ENCODE data around the gene SCAMP3.
A peak's percentile ranks its signal among the peaks of the same experiment; 100 is the strongest.

Gene SCAMP3

DNA sequence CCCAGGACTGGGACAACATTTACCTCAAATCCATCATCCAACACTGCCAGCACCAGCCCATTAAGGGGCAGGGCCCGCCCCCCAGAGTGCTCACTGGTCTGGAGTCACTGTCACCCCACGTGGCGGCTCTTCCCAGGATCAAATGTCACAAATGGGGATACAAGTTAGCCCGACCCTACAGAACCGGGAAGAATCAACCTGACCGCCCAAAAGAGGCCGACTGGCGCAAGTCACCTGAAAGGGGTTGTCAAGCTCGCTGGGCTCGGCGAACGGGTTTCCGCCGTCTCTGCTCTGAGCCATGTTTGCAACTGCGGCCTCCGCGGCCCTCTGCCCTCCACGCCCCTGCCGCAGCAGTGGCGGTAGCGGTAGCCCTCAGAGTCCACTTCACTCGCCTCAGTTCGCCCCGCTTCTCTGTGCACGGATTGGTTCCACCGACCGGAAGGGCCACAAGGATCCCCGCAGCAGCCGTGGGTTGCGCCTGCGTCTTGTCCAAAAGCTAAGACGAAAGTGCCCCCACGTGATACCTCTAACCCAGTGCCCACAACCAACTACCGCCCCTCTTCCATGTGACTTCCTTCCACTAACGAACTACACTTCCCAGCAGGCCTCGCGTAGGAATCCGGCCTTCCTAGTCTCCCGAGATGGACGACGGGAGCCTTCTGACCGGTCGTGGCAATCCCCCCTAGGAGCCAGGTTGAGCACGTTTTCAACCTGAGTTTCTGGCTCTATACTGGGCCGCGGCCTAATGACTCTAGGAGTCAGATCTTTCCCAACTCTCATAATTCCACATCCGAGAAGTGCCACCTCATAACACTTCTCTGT, at the start of gene SCAMP3:
Gene SCAMP3, minus strand, starts transcription at position 509 of the 822 bp plus-strand sequence. Its CDS starts 209 bp downstream, at position 300.
- peak within 1 kb of the TSS; percentile 96 for H3K4me3 Mint-ChIP-seq
- peak within 1 kb of the TSS; percentile 93 for H3K27ac Mint-ChIP-seq
- H3K9me3 Mint-ChIP-seq = no peaks in the 10 kb centered on the region
- no peaks in the 10 kb centered on the region for H3K27me3 Mint-ChIP-seq
- peak; percentile 93 for DNase-seq
- CTCF ChIA-PET = interaction anchor here (0.6 to 5.2 kb wide), 6 partner anchors 12 to 79 kb away, joined by 3 to 57 read pairs (median 4); partner anchors contain the start of gene THBS3
- peaks cover 49% of the 10 kb centered on the region for H3K4me1 Mint-ChIP-seq
- H3K36me3 Mint-ChIP-seq = peaks cover 74% of the 10 kb centered on the region

DNA sequence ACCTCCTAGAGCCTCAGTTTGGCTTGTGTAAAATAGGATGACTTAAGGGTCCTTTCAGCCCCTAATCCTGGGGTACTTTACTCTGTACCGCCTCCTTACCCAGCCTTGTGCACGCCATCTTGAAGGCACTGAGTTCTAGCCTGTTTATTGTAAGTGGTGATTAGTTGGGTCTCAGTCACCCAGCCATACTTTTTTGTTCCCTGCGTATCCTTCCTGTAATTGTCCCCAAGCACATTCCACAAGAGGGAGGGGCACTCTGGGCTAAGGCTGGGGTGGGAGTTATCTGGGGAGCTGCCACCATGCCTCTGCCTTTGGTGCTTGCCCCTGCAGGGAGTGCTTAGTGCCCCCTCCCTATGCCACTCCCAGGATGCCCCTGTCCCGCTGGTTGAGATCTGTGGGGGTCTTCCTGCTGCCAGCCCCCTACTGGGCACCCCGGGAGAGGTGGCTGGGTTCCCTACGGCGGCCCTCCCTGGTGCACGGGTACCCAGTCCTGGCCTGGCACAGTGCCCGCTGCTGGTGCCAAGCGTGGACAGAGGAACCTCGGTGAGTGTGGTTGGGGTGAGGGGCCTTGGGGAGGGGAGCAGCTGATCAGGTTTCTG, 47.4 kb upstream of the SCAMP3 start:
- DNase-seq = no peak
- Mint-ChIP-seq H3K4me3 (peak overlapping the region; percentile 91), H3K36me3 (peaks cover 39% of the 10 kb centered on the region), H3K27ac (peak overlapping the region; percentile 95), H3K9me3 (no peaks in the 10 kb centered on the region), H3K27me3 (peaks cover 6% of the 10 kb centered on the region), H3K4me1 (peaks cover 45% of the 10 kb centered on the region)
- CTCF ChIA-PET = interaction anchor here (1.2 to 2.1 kb wide), 2 partner anchors 12 to 59 kb away, joined by 3 to 6 read pairs; no protein-coding TSS in a partner anchor

DNA sequence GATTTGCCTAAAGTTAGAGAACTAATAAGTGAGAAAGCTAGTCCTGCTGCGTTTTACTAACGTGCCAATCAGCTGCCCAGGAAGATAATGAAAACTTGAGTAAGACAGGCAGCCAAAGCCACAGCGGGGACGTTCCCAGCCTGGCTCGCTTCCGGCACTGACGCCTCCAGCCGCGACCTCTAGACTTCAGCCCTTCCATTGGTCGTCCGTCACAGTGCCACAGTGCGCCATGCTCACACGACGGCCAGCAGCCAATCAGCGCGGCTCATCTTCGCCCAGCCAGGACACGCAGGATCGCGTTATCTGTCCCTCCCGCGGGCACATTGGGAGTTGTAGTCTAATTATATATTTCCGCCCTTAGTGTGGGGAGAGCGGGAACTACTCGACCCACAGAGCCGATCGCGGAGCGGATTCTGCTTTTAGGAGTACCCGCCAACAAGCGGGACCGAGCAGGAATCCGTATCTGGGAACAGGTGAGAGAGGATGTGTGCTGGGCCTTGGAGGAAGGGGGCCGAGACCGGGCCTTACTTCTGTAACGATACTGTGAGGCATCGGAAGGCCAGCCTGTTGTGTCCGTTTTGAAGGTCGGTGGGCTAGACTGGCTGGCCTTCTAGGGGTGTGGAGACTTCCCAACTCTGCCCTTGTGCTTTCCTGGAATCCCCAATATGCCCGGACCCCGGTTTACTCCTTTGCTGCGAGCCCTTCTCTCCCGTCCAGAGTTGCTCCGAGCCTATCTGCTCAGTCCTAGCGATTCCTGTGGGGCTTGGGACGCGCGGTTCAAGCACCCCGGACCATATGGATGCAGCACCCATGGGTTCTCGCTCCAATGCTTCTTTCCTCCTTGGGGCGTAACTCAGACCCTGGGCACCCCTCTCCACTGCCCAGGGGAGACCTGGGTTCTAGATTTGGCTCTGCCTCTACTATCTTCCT, 46.6 kb upstream of the SCAMP3 start, which contains the start of gene FDPS:
Gene FDPS, plus strand, starts transcription at position 374 of the 930 bp plus-strand sequence. CDS start 924 bp downstream, outside the sequence.
- H3K4me1 Mint-ChIP-seq = peaks cover 45% of the 10 kb centered on the region
- H3K27ac Mint-ChIP-seq = peak within 1 kb of the TSS; percentile 95
- H3K27me3 Mint-ChIP-seq = peaks cover 13% of the 10 kb centered on the region
- H3K9me3 Mint-ChIP-seq = no peaks in the 10 kb centered on the region
- peak within 1 kb of the TSS; percentile 91 for H3K4me3 Mint-ChIP-seq
- CTCF ChIA-PET = interaction anchor here (0.8 to 4.7 kb wide), 8 partner anchors 11 to 134 kb away, joined by 3 to 39 read pairs (median 4); partner anchors contain the start of gene RUSC1
- H3K36me3 Mint-ChIP-seq = peaks cover 39% of the 10 kb centered on the region
- DNase-seq = peak; percentile 99

DNA sequence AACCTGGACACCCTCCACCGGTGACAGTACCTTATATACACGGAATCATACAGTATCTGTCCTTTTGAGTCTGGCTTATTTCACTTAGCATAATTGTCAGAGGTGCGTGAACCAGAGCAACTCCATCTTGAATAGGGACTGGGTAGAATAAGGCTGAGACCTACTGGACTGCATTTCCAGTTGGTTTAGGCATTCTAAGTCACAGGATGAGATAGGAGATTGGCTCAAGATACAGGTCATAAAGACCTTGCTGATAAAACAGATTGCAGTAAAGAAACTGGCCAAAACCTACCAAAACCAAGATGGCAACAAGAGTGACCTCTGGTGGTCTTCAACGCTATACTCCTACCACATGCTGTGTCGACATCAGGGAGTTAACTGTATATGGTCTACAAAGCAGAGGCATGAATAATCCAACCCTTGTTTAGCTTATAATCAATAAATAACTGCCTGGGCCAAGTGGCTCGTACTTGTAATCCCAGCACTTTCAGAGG, 45.1 kb upstream of the SCAMP3 start:
- H3K27ac Mint-ChIP-seq = peak overlapping the region; percentile 95
- peaks cover 28% of the 10 kb centered on the region for H3K36me3 Mint-ChIP-seq
- CTCF ChIA-PET = interaction anchor here (0.6 to 4.7 kb wide), 5 partner anchors 15 to 1353 kb away, joined by 3 to 39 read pairs (median 3); no protein-coding TSS in a partner anchor
- H3K27me3 Mint-ChIP-seq = peaks cover 13% of the 10 kb centered on the region
- H3K4me3 Mint-ChIP-seq = peak overlapping the region; percentile 91
- DNase-seq = no peak
- no peaks in the 10 kb centered on the region for H3K9me3 Mint-ChIP-seq
- peaks cover 37% of the 10 kb centered on the region for H3K4me1 Mint-ChIP-seq

DNA sequence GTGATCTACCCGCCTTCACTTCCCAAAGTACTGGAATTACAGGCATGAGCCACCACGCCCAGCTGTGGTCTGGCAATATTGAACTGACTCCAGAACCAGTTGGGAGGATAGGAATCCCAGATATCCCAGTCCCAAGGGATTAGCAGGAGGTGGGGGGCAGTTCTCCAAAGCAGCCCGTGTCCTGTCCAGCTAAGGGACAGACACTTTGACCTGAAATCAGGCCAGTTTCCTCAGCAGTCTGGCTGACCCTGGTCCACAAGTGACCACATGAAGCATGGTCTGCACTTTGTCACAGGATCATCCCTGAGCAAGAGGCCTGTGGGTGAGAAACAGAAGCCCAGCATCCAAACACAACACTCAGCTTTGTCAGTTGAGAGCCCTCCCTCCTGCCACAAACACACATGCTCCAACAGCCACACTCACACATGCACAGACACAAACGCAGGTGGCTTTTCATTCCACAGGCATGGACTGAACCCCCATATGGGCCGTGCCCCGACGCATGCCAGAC, 43.8 kb upstream of the SCAMP3 start:
- Mint-ChIP-seq H3K9me3 (no peaks in the 10 kb centered on the region), H3K4me3 (peak overlapping the region; percentile 14), H3K36me3 (peaks cover 17% of the 10 kb centered on the region), H3K27ac (peak overlapping the region; percentile 34), H3K4me1 (peaks cover 25% of the 10 kb centered on the region), H3K27me3 (peaks cover 17% of the 10 kb centered on the region)
- no peak for DNase-seq
- CTCF ChIA-PET = interaction anchor here (4.7 kb wide), 1 partner anchor 56 kb away, joined by 39 read pairs; no protein-coding TSS in a partner anchor

DNA sequence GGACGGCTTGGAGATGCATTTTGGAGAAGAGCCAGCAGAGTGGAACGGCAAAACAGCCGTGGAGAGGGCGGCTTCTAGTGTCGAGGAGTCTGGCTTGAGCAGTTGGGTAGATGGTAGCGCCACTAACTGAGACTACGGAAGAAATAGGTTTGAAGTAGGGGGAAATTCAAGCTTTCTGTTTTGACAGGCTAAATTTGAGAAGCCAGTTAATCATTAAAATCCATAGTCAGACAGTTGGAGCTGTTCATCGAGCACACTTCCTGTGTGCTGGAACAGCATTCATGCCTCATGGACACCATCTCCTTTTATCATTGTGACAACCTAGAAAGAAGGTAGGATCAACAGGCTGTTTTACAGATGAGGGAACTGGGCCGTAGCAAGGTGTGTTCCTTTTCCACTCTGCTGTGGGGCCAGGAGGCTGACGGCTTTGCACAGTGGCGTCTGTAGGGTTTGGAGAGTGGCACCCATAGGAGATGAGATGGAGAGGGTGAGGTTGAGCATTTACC, 42.5 kb upstream of the SCAMP3 start:
- H3K27ac Mint-ChIP-seq = no peak overlapping the region
- H3K36me3 Mint-ChIP-seq = peaks cover 5% of the 10 kb centered on the region
- H3K4me1 Mint-ChIP-seq = peaks cover 14% of the 10 kb centered on the region
- CTCF ChIA-PET = interaction anchor here (4.7 kb wide), 1 partner anchor 55 kb away, joined by 39 read pairs; no protein-coding TSS in a partner anchor
- DNase-seq = no peak
- peaks cover 22% of the 10 kb centered on the region for H3K27me3 Mint-ChIP-seq
- H3K9me3 Mint-ChIP-seq = no peaks in the 10 kb centered on the region
- H3K4me3 Mint-ChIP-seq = no peak overlapping the region

DNA sequence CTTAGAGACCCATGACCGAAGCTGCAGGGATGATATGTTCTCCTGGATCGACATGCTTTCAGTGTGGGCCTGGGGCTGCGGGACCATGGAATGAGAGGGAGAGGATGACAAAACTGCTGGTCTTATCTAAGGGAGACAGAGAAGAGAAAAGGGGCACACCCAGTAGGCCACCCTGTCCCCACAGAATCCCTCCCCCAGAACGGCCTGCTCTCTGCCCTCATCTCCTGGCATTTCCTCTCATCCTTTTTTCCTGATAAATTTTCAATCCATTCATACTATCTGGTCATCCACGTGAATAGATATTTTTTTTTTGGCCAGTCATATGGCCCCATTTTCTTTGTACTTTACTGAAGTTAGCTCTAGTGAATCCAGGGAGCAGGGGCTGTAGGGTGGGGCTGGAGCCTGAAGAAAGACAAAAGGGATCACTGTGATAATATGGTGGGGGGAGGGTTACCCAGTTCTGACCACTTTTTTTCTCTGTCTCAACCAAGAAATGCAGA, 39.2 kb upstream of the SCAMP3 start, which contains the start of gene PKLR:
Gene PKLR, minus strand, starts transcription at position 97 of the 500 bp plus-strand sequence. Its CDS starts 43 bp downstream, at position 54.
- DNase-seq = no peak
- Mint-ChIP-seq H3K36me3 (no peaks in the 10 kb centered on the region), H3K4me3 (no peak within 1 kb of the TSS), H3K27ac (no peak within 1 kb of the TSS), H3K27me3 (peaks cover 48% of the 10 kb centered on the region), H3K9me3 (no peaks in the 10 kb centered on the region), H3K4me1 (peaks cover 2% of the 10 kb centered on the region)
- CTCF ChIA-PET = no interaction called here

DNA sequence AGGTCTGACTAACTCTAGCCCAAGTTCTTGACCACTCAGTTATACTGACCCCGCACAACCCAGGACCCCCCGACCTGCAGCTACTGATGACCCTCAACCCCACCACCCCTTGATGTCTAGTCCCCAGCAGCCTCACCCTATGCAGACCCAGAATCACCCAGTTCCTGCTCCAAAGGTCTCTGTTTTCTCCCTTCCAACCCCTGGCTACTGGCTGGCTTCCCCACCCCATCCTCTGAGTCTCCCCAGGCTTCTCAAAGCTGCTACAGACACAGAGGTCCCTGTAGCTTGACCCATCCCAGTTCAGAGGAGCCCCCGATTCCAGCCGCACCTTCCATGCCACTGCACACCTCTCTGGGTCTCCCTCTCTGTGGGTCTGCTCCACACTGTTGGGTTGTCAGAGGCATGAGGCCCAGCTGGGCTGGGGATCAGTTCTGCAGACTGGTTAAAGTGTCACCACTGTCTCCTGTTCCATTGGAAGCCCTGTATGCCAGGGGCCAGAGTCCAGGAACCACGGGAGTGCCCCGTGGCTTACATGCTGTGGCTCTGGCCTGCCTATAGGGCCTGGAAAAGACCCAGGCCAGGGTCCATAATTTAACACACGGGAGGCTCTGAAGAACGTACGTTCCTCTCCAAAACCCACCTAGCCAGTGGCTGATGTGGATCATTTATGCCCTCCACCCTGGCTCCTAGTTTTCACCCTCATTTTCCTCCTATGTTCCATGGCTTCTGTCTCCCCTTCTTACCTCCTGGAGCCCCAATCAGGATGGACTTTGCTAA, 38.6 kb upstream of the SCAMP3 start:
- Mint-ChIP-seq H3K4me1 (peaks cover 5% of the 10 kb centered on the region), H3K27ac (no peak overlapping the region)
- CTCF ChIA-PET = no interaction called here

DNA sequence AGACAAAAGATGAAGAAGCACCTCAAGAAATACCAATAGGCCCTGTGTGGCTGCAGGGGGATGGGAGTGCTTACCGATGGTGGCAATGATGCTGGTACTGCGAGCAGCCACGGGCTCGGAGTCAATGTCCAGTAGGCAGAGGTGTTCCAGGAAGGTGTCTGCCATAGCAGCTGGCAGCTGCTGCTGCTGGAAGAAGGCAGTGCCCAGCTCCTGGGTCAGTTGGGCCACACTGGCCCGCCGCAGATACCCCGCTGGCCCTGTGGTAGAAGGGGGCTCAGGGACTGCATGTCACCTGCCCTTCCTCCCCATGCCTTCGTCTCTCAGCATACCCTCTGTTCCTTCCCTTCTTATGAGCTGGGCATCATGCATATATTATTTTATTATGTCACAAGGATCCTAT, 37.9 kb upstream of the SCAMP3 start:
- Mint-ChIP-seq H3K27me3 (peaks cover 57% of the 10 kb centered on the region), H3K4me1 (peaks cover 8% of the 10 kb centered on the region), H3K9me3 (no peaks in the 10 kb centered on the region), H3K4me3 (no peak overlapping the region), H3K27ac (no peak overlapping the region), H3K36me3 (no peaks in the 10 kb centered on the region)
- no peak for DNase-seq
- CTCF ChIA-PET = interaction anchor here (1.1 kb wide), 1 partner anchor 50 kb away, joined by 3 read pairs; no protein-coding TSS in a partner anchor

More for the DNA sequence above, 38.6 kb upstream of the SCAMP3 start:
- H3K27me3 Mint-ChIP-seq = peaks cover 55% of the 10 kb centered on the region
- no peak overlapping the region for H3K4me3 Mint-ChIP-seq
- H3K36me3 Mint-ChIP-seq = no peaks in the 10 kb centered on the region
- DNase-seq = no peak
- no peaks in the 10 kb centered on the region for H3K9me3 Mint-ChIP-seq

DNA sequence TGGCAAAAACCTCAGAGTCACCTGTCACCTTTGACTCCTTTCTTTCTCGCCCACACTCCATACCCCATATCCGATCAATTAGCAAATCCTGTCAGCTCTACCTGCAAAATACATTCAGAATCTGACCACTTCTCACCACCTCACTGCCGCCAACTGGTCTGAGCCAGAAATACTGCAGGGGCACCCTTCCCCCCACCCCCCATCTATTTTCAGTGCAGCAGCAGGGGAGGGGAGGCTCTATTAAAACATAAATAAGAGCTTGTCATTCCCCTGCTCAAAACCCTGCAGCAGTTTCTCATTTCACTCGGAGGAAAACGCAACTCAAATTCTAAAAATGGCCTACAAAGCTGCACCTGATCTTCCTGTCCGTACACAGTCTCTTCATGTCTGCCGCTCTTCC, 35.2 kb upstream of the SCAMP3 start:
- peaks cover 13% of the 10 kb centered on the region for H3K4me1 Mint-ChIP-seq
- no peaks in the 10 kb centered on the region for H3K9me3 Mint-ChIP-seq
- H3K27me3 Mint-ChIP-seq = peaks cover 75% of the 10 kb centered on the region
- CTCF ChIA-PET = no interaction called here
- no peaks in the 10 kb centered on the region for H3K36me3 Mint-ChIP-seq
- no peak for DNase-seq
- H3K4me3 Mint-ChIP-seq = no peak overlapping the region
- no peak overlapping the region for H3K27ac Mint-ChIP-seq

DNA sequence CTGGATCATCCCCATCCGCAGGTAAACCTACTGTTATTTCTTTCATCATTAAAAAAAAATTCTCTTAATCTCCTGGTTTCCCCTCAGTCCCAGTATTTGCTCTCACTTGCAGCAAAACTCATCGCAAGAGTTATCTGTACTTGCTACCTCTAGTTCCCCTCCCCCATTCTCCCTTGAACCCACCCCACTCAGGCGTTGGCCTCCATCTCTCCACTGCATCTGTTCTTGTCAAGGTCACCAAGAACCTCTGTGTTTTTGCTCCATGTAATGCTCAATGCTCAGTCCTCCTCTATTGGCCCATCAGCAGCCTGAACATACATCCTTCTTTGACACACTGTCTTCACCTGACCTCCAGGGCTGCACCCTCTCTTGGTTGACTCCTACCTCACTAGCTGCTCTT, 34.5 kb upstream of the SCAMP3 start:
- Mint-ChIP-seq H3K9me3 (no peaks in the 10 kb centered on the region), H3K4me1 (peaks cover 13% of the 10 kb centered on the region), H3K27me3 (peaks cover 83% of the 10 kb centered on the region), H3K27ac (no peak overlapping the region), H3K4me3 (no peak overlapping the region), H3K36me3 (no peaks in the 10 kb centered on the region)
- no peak for DNase-seq
- CTCF ChIA-PET = no interaction called here

DNA sequence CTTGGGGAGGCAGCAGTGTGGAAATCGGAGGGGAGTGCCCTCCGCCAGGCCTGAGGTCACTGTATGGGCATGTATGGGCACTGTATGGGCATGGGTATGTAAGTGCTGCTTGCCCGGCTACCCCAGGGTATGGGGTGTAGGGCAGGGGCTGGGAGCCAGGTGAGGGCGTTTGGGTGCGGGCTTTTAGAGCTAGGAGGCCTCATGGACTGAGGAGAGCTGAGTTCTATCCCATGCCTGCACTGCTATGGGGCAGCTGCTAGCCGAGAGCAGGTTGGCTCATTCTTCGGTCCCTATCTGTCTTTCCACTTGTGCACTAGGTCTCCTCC, 33.7 kb upstream of the SCAMP3 start:
- DNase-seq = no peak
- CTCF ChIA-PET = no interaction called here
- H3K4me1 Mint-ChIP-seq = peaks cover 13% of the 10 kb centered on the region
- H3K36me3 Mint-ChIP-seq = no peaks in the 10 kb centered on the region
- H3K4me3 Mint-ChIP-seq = no peak overlapping the region
- H3K9me3 Mint-ChIP-seq = no peaks in the 10 kb centered on the region
- H3K27ac Mint-ChIP-seq = no peak overlapping the region
- H3K27me3 Mint-ChIP-seq = peaks cover 84% of the 10 kb centered on the region
